ENCODE results near the gene RNF186. TPM values are rescaled to one million over a fixed set of nuclear protein-coding genes. Genes with fewer than 3 reads are reported as not detected.
A peak's percentile ranks its signal among the peaks of the same experiment; 100 is the strongest.

Gene RNF186
- total RNA-seq, 1 donor from 2014 or later = not detected

- H3K9me3 Mint-ChIP-seq = peaks cover 3% of the 10 kb centered on the region
Observed at GRCh38 chr1:19804831-19805251, 10.2 kb downstream of the RNF186 start.

GRCh38 chr1:19802269-19802668, 12.8 kb downstream of the RNF186 start:
- H3K4me3 Mint-ChIP-seq = no peak overlapping the region

More at GRCh38 chr1:19804831-19805251, 10.2 kb downstream of the RNF186 start:
- no peak for TF ChIP-seq CTCF (conservative IDR thresholded peaks at IDR 0.05)
- Mint-ChIP-seq H3K36me3 (ENCODE audit: low read depth) (no peaks in the 10 kb centered on the region), H3K4me1 (peaks cover 21% of the 10 kb centered on the region), H3K27ac (ENCODE audit: unreplicated experiment) (no peak overlapping the region), H3K27me3 (ENCODE audit: low read depth) (peaks cover 28% of the 10 kb centered on the region), H3K4me3 (no peak overlapping the region)
- DNase-seq (ENCODE audit: low read depth, low spot score) = no peak

GRCh38 chr1:19800076-19800804, 14.8 kb downstream of the RNF186 start:
- Mint-ChIP-seq H3K36me3 (ENCODE audit: low read depth) (no peaks in the 10 kb centered on the region), H3K9me3 (no peaks in the 10 kb centered on the region), H3K4me1 (peaks cover 5% of the 10 kb centered on the region), H3K27me3 (ENCODE audit: low read depth) (peaks cover 51% of the 10 kb centered on the region), H3K4me3 (peak overlapping the region; percentile 83), H3K27ac (ENCODE audit: unreplicated experiment) (no peak overlapping the region)
- peak; percentile 9 for DNase-seq (ENCODE audit: low read depth, low spot score)
- no peak for TF ChIP-seq CTCF (conservative IDR thresholded peaks at IDR 0.05)

More at GRCh38 chr1:19802269-19802668, 12.8 kb downstream of the RNF186 start:
- no peak overlapping the region for H3K27ac Mint-ChIP-seq (ENCODE audit: unreplicated experiment)
- H3K4me1 Mint-ChIP-seq = peaks cover 5% of the 10 kb centered on the region
- DNase-seq (ENCODE audit: low read depth, low spot score) = no peak
- peaks cover 48% of the 10 kb centered on the region for H3K27me3 Mint-ChIP-seq (ENCODE audit: low read depth)
- TF ChIP-seq CTCF (conservative IDR thresholded peaks at IDR 0.05) = no peak
- no peaks in the 10 kb centered on the region for H3K9me3 Mint-ChIP-seq
- no peaks in the 10 kb centered on the region for H3K36me3 Mint-ChIP-seq (ENCODE audit: low read depth)

GRCh38 chr1:19799230-19800075, 15.6 kb downstream of the RNF186 start, which contains the start of gene TMCO4:
TSS of gene TMCO4 (minus strand) at chr1:19799916. CDS start at chr1:19780758, 19,158 bp downstream.
- DNase-seq (ENCODE audit: low read depth, low spot score) = peak; percentile 17
- H3K27ac Mint-ChIP-seq (ENCODE audit: unreplicated experiment) = no peak within 1 kb of the TSS

More at GRCh38 chr1:19799230-19800075, 15.6 kb downstream of the RNF186 start, which contains the start of gene TMCO4:
- peaks cover 51% of the 10 kb centered on the region for H3K27me3 Mint-ChIP-seq (ENCODE audit: low read depth)
- H3K36me3 Mint-ChIP-seq (ENCODE audit: low read depth) = no peaks in the 10 kb centered on the region
- peak within 1 kb of the TSS; percentile 83 for H3K4me3 Mint-ChIP-seq
- peak; percentile 59 for TF ChIP-seq CTCF (conservative IDR thresholded peaks at IDR 0.05)
- no peaks in the 10 kb centered on the region for H3K9me3 Mint-ChIP-seq
- peaks cover 5% of the 10 kb centered on the region for H3K4me1 Mint-ChIP-seq

Data from neural crest cell (in vitro differentiated cells).